Adrenal gland (tissue), 5 donors: ENCODE measurements around the gene HYAL3.

Source experiments
- CTCF ChIP-seq, 6 experiments: fragments of 450-650 bp in 4 of 6; fragments of 200-600 bp in 2 of 6; sonication (generic) in 1 of 6; IDR thresholded peaks; 1 replicate in 5 of 6; 2 replicates in 1 of 6; pipeline versions ENCODE4 v1.5.1 to v1.8.0; 2016 to 2021; ENCODE audit warnings: antibody characterized with exemption in 6 of 6, mild to moderate bottlenecking in 2 of 6, moderate library complexity in 1 of 6
- POLR2A ChIP-seq, 2 donors: fragments of 450-650 bp; IDR thresholded peaks; one replicate each; pipeline ENCODE4 v1.6.1; 2017; ENCODE audit warnings: antibody characterized with exemption in 2 of 2, mild to moderate bottlenecking in 2 of 2, moderate library complexity in 1 of 2
- donor health status: DM: no; HTN: no; CAD: no.

- TF ChIP-seq CTCF (IDR thresholded peaks at IDR 0.05) (no peak), POLR2A (IDR thresholded peaks at IDR 0.05) (no peak)
These were observed 1.6 kb upstream of the HYAL3 start for GRCh38 chr3:50300681-50301254.
